ENCODE results near the gene ZNF581. TPM values are rescaled to one million over a fixed set of nuclear protein-coding genes. Genes with fewer than 3 reads are reported as not detected.

Gene ZNF581, protein sequence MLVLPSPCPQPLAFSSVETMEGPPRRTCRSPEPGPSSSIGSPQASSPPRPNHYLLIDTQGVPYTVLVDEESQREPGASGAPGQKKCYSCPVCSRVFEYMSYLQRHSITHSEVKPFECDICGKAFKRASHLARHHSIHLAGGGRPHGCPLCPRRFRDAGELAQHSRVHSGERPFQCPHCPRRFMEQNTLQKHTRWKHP
- 10 to 100 TPM; 11.1 to 23.9 (median 15.8) TPM for total RNA-seq

DNA sequence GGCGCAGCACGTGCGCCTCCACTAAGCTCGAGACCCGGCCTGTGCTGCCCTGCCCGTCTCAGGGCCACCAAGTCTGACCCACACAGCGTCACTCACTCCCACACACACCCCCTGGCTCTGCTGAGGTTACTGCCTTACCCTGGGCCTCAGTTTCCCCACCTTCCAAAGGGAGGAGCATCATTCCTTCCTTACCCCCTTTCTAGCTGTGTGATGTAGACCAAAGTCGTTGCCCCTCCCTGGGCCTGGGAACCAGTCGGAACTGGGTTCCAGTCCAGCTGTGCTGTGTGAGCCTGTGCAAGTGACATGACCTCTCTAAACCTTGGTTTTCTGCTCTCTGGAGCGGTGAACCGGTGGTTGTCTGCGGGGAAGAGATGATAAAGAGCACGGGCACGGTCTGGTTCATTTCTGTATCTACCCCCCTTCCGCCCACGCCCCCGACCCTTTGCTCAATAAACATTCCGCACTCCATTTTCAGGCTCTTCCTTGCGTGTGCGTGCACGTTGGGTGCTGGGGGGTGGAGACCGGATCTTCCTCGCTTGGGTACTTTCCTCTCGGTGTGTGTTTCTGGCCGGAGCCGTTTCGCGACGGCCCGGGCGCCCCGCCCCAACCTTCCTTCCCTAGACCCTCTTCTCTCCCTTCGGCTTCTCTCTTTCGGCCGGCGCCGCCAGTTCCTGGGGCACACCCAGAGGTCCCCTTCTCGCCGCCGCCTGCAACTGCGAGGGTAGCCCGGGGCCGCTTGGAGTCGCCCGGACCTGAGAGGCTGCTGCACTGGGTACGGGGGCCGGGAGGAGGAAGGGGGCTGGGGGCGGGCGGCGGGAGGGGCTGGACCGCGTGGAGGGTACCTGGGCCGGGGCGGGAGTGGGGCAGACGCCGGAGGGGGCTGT is at the start of gene ZNF581:
Gene ZNF581 (plus strand): TSS at position 647 of the 884 bp plus-strand sequence. CDS start 923 bp downstream, outside the sequence.
- no peaks in the 10 kb centered on the region for H3K27me3 ChIP-seq
- H3K9me3 ChIP-seq, result no peaks in the 10 kb centered on the region
- H3K27ac ChIP-seq, result peak within 1 kb of the TSS; percentile 31 to 96 (median 93)
- intact Hi-C loops (cut with DNase I), result no loop called here
- peaks cover 33 to 52% of the 10 kb centered on the region in 2 donors for H3K4me1 ChIP-seq
- TF ChIP-seq, protein P1, sequence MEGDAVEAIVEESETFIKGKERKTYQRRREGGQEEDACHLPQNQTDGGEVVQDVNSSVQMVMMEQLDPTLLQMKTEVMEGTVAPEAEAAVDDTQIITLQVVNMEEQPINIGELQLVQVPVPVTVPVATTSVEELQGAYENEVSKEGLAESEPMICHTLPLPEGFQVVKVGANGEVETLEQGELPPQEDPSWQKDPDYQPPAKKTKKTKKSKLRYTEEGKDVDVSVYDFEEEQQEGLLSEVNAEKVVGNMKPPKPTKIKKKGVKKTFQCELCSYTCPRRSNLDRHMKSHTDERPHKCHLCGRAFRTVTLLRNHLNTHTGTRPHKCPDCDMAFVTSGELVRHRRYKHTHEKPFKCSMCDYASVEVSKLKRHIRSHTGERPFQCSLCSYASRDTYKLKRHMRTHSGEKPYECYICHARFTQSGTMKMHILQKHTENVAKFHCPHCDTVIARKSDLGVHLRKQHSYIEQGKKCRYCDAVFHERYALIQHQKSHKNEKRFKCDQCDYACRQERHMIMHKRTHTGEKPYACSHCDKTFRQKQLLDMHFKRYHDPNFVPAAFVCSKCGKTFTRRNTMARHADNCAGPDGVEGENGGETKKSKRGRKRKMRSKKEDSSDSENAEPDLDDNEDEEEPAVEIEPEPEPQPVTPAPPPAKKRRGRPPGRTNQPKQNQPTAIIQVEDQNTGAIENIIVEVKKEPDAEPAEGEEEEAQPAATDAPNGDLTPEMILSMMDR (IDR thresholded peaks at IDR 0.05), result no peak
- TF ChIP-seq POLR2A (IDR thresholded peaks at IDR 0.05), result peak in 1 of 2 donors; percentile 4
- peak within 1 kb of the TSS; percentile 34 to 84 (median 60) for H3K4me3 ChIP-seq (replicated peaks in 1 of 3)
- DNase-seq, result peak; percentile 72 to 75
- 1 to 2% methylated on average over 43 to 50 of the region's 56 CpGs for WGBS, 2 donors
- peaks cover 0 to 5% of the 10 kb centered on the region in 2 donors for H3K36me3 ChIP-seq

DNA sequence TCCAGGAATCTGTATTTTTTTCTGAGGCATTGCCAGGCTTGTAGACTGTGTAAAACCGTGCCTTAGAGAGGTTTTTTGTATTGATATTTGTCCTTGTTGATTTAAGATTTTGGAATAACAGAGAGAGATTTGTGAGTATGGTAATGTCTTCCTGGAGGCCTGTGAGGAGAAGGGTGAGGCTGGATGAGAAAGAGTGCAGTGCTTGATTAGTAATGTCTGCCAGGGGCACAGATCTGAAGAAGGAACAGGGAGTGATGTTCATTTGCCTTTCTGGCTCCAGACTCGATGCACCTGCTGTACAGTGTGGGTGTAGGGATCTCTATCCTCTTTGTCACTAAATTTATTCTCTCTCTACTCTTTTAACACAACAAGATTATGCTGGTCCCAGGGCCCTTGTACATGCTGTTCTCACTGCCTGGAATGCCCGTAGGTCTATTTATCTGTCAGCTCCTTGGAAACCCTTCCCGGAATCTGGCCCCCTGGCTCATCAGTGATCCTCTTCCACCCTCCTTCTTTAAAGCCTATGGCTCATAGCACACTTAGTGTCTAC is 48.4 kb upstream of the ZNF581 start:
- 92 to 98% methylated on average over 4 of the region's 4 CpGs for WGBS, 2 donors
- no peak for TF ChIP-seq POLR2A (IDR thresholded peaks at IDR 0.05)
- TF ChIP-seq, protein P1 (IDR thresholded peaks at IDR 0.05), result no peak
- DNase-seq, result no peak
- Histone ChIP-seq H3K27me3 (no peaks in the 10 kb centered on the region), H3K36me3 (peaks cover 11 to 19% of the 10 kb centered on the region in 2 donors), H3K4me3 (replicated peaks in 1 of 3) (no peak overlapping the region), H3K9me3 (no peaks in the 10 kb centered on the region), H3K27ac (no peak overlapping the region), H3K4me1 (no peaks in the 10 kb centered on the region)
- intact Hi-C loops (cut with DNase I), result no loop called here

DNA sequence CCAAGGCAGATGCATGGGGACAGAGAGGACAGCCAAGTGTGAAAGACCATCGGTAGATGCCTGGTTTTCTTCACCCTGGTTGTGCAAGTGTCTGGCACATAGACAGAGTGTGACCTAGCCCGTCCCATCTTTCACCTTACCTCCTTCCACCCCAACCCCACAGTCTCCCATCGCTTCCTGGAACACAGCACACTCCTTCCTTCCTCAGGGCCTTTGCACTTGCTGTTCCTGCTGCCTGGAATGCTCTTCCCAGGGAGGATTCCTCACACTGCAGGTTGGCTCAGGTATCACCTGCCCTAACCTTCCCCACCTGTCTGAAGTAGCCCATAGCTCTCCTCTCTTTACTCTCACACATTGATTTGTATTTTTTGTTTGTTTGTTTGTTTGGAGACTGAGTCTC is 47.1 kb upstream of the ZNF581 start:
- no peak for DNase-seq
- no peaks in the 10 kb centered on the region for H3K27me3 ChIP-seq
- H3K9me3 ChIP-seq, result no peaks in the 10 kb centered on the region
- no peak for TF ChIP-seq POLR2A (IDR thresholded peaks at IDR 0.05)
- TF ChIP-seq, protein P1 (IDR thresholded peaks at IDR 0.05), result no peak
- intact Hi-C loops (cut with DNase I), result no loop called here
- peaks cover 11 to 19% of the 10 kb centered on the region in 2 donors for H3K36me3 ChIP-seq
- peaks cover 6 to 7% of the 10 kb centered on the region in 2 donors for H3K4me1 ChIP-seq
- no peak overlapping the region for H3K27ac ChIP-seq
- no peak overlapping the region for H3K4me3 ChIP-seq (replicated peaks in 1 of 3)
- 94 to 97% methylated on average over 3 of the region's 3 CpGs for WGBS, 2 donors

DNA sequence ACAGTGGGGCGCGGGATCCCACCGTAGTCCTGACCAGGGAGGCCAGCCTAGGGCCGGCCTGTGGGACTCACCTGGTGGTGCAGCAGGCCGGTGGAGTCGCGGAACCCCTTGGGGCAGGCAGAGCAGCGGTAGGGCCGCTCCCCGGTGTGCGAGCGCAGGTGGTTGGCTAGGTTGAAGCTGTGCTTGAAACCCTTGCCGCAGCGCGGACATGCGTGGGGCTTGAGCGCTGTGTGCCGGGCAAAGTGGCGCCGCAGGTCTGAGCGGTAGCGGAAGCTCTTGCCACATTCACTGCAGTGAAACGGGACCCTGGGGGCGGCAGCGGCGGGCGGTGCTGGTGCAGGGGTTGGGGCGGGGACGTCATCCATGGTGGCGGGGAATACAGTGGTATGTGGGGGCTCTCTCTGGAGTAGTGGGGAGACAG is 45.9 kb upstream of the ZNF581 start:
- H3K4me3 ChIP-seq (replicated peaks in 1 of 3), result no peak overlapping the region
- TF ChIP-seq POLR2A (IDR thresholded peaks at IDR 0.05), result no peak
- TF ChIP-seq, protein P1 (IDR thresholded peaks at IDR 0.05), result no peak
- H3K36me3 ChIP-seq, result peaks cover 11 to 16% of the 10 kb centered on the region in 2 donors
- intact Hi-C loops (cut with DNase I), result no loop called here
- no peaks in the 10 kb centered on the region for H3K27me3 ChIP-seq
- H3K4me1 ChIP-seq, result peaks cover 6 to 8% of the 10 kb centered on the region in 2 donors
- no peak overlapping the region for H3K27ac ChIP-seq
- WGBS, 2 donors, result 98% methylated on average over 26 to 30 of the region's 30 CpGs
- H3K9me3 ChIP-seq, result no peaks in the 10 kb centered on the region
- no peak for DNase-seq

All from thyroid gland (tissue), 4 donors.